HEK293 (cell line): ENCODE results near the gene TMEM127.
"Not testable (repeated sequence)": the region's sequence is repeated elsewhere in the genome, so short reads cannot be mapped to it uniquely, and the experiment has no call there.

Source experiments
- CTCF ChIA-PET: fragments of 350-600 bp; formaldehyde crosslinking; extraction: SDS; loops from one replicate; lab custom pipeline; 2021; ENCODE audit warnings: antibody characterized with exemption; lab: Yijun Ruan, JAX
- POLR2A ChIA-PET: fragments of 300-600 bp; formaldehyde crosslinking; extraction: SDS; loops from one replicate; lab custom pipeline; 2020; ENCODE audit warnings: antibody characterized with exemption, inconsistent platforms; lab: Yijun Ruan, JAX
- H3K27ac ChIP-seq: fragments of 200-500 bp; sonication (Bioruptor generic); 2 replicates; pipeline ENCODE4 v1.5.1; 2014; ENCODE audit warnings: low read depth, low read length, control low read depth, inconsistent platforms; ENCODE audit errors: extremely low read depth
- H3K36me3 ChIP-seq, 2 experiments: fragments of 200-500 bp in 1 of 2; sonication (Bioruptor generic) in 1 of 2; 1 replicate in 1 of 2; 2 replicates in 1 of 2; pipeline ENCODE4 v1.5.1; 2014 to 2017; ENCODE audit warnings: inconsistent platforms in 2 of 2, low read length in 2 of 2; ENCODE audit not compliant: control insufficient read depth in 2 of 2, insufficient read depth in 1 of 2
- H3K4me1 ChIP-seq: fragments of 200-500 bp; sonication (Bioruptor generic); 2 replicates; pipeline ENCODE4 v1.5.1; 2014; ENCODE audit warnings: mild to moderate bottlenecking, low read length, inconsistent platforms; ENCODE audit not compliant: control insufficient read depth, insufficient read depth
- H3K4me3 ChIP-seq: 2 replicates; pipeline ENCODE4 v1.5.1; 2011; ENCODE audit warnings: low read depth, mild to moderate bottlenecking, control low read depth, low read length, moderate library complexity
- H3K9me3 ChIP-seq: fragments of 200-500 bp; sonication (Bioruptor generic); 2 replicates; pipeline ENCODE4 v1.5.1; 2014; ENCODE audit warnings: low read depth, low read length, inconsistent platforms; ENCODE audit not compliant: control insufficient read depth, insufficient read depth
- KLF10 ChIP-seq: fragments of 450-650 bp; IDR thresholded peaks from 2 replicates; pipeline ENCODE4 v1.5.1; 2018; ENCODE audit warnings: missing biosample characterization, mild to moderate bottlenecking, missing genetic modification characterization
- PRDM4 ChIP-seq: fragments of 450-650 bp; formaldehyde crosslinking; IDR thresholded peaks from 2 replicates; pipeline ENCODE4 v1.5.1; 2017; ENCODE audit warnings: missing biosample characterization, missing genetic modification characterization
- PRDM6 ChIP-seq: fragments of 450-650 bp; formaldehyde crosslinking; IDR thresholded peaks from 2 replicates; pipeline ENCODE4 v1.5.1; 2017; ENCODE audit warnings: missing biosample characterization, missing genetic modification characterization
- YY2 ChIP-seq: fragments of 450-650 bp; formaldehyde crosslinking; IDR thresholded peaks from 2 replicates; pipeline ENCODE4 v1.5.1; 2016; ENCODE audit warnings: missing biosample characterization, missing genetic modification characterization
- ZBTB44 ChIP-seq: fragments of 450-650 bp; IDR thresholded peaks from 2 replicates; pipeline ENCODE4 v1.5.1; 2018; ENCODE audit warnings: missing biosample characterization, mild to moderate bottlenecking, missing genetic modification characterization
- ZBTB7A ChIP-seq: fragments of 450-650 bp; formaldehyde crosslinking; IDR thresholded peaks from 2 replicates; pipeline ENCODE4 v1.5.1; 2016; ENCODE audit warnings: low read depth, missing biosample characterization, missing genetic modification characterization
- ZNF121 ChIP-seq: fragments of 450-650 bp; formaldehyde crosslinking; IDR thresholded peaks from 2 replicates; pipeline ENCODE4 v1.5.1; 2016; ENCODE audit warnings: missing biosample characterization, missing genetic modification characterization
- ZNF140 ChIP-seq: fragments of 450-650 bp; formaldehyde crosslinking; IDR thresholded peaks from 2 replicates; pipeline ENCODE4 v1.5.1; 2016; ENCODE audit warnings: missing biosample characterization, missing genetic modification characterization
- ZNF18 ChIP-seq: fragments of 450-650 bp; formaldehyde crosslinking; IDR thresholded peaks from 2 replicates; pipeline ENCODE4 v1.5.1; 2016; ENCODE audit warnings: missing biosample characterization, missing genetic modification characterization
- ZNF19 ChIP-seq: fragments of 450-650 bp; formaldehyde crosslinking; IDR thresholded peaks from 2 replicates; pipeline ENCODE4; 2016; ENCODE audit warnings: missing biosample characterization, missing genetic modification characterization, low read depth
- ZNF24 ChIP-seq: fragments of 450-650 bp; formaldehyde crosslinking; IDR thresholded peaks from 2 replicates; pipeline ENCODE4 v1.5.1; 2016; ENCODE audit warnings: missing biosample characterization, missing genetic modification characterization
- ZNF274 ChIP-seq, 2 experiments: fragments of 200-500 bp in 1 of 2; fragments of 450-650 bp in 1 of 2; sonication (Bioruptor generic) in 1 of 2; formaldehyde crosslinking in 1 of 2; IDR thresholded peaks; 2 replicates each; pipeline versions ENCODE4 v1.5.1 to v1.6.1; 2014 to 2016; ENCODE audit warnings: borderline replicate concordance in 1 of 2, inconsistent platforms in 1 of 2, low read length in 1 of 2, missing biosample characterization in 1 of 2, missing genetic modification characterization in 1 of 2
- ZNF335 ChIP-seq: fragments of 450-650 bp; formaldehyde crosslinking; conservative IDR thresholded peaks from 2 replicates; pipeline ENCODE4 v1.5.1; 2016; ENCODE audit warnings: missing biosample characterization, missing genetic modification characterization
- ZNF350 ChIP-seq: fragments of 450-650 bp; formaldehyde crosslinking; IDR thresholded peaks from 2 replicates; pipeline ENCODE4 v1.5.0; 2017; ENCODE audit warnings: missing biosample characterization, mild to moderate bottlenecking, missing genetic modification characterization
- ZNF394 ChIP-seq: fragments of 450-650 bp; formaldehyde crosslinking; IDR thresholded peaks from 2 replicates; pipeline ENCODE4 v1.5.1; 2016; ENCODE audit warnings: missing biosample characterization, missing genetic modification characterization, mild to moderate bottlenecking, moderate library complexity, borderline replicate concordance
- ZXDB ChIP-seq: fragments of 450-650 bp; formaldehyde crosslinking; IDR thresholded peaks from 2 replicates; pipeline ENCODE4 v1.5.1; 2016; ENCODE audit warnings: missing biosample characterization, missing genetic modification characterization

Gene TMEM127

GRCh38 chr2:96258166-96259022, 7.4 kb downstream of the TMEM127 start:
- no peak for TF ChIP-seq ZBTB7A (tag by site-specific recombination)
- TF ChIP-seq ZNF140, result no peak
- no peak for TF ChIP-seq ZNF350 (tag by site-specific recombination)
- TF ChIP-seq ZNF274 (IDR thresholded peaks at IDR 0.05; ENCODE audit: low read length), result no peak
- TF ChIP-seq ZNF274 (tag by site-specific recombination; IDR thresholded peaks at IDR 0.05; ENCODE audit: borderline replicate concordance), result no peak
- no peak for TF ChIP-seq ZNF19 (tag by site-specific recombination)
- TF ChIP-seq ZXDB (tag by site-specific recombination), result no peak
- TF ChIP-seq ZNF394 (tag by site-specific recombination), result no peak
- TF ChIP-seq ZNF121 (tag by site-specific recombination), result no peak
- no peak for TF ChIP-seq ZNF335 (tag by site-specific recombination)
- no peak for TF ChIP-seq PRDM6 (tag by site-specific recombination)
- no peak for TF ChIP-seq YY2 (tag by site-specific recombination)
- no peak for TF ChIP-seq KLF10
- Histone ChIP-seq H3K36me3 (peaks cover 8 to 62% of the 10 kb centered on the region in 2 experiments; a peak in 2 of 3 replicates), H3K4me1 (peaks cover 14% of the 10 kb centered on the region), H3K4me3 (no peak overlapping the region), H3K9me3 (no peaks in the 10 kb centered on the region), H3K27ac (no peak overlapping the region)
- ChIA-PET CTCF (interaction anchor here (0.9 to 2.2 kb wide), 5 partner anchors 11 to 236 kb away, joined by 3 to 8 read pairs (median 4); no protein-coding TSS in a partner anchor), POLR2A (no interaction called here)

GRCh38 chr2:96257744-96258143, 8.1 kb downstream of the TMEM127 start:
- H3K4me3 ChIP-seq, H3K27ac ChIP-seq, POLR2A ChIA-PET, H3K9me3 ChIP-seq: not testable (repeated sequence)
- peaks cover 14% of the 10 kb centered on the region for H3K4me1 ChIP-seq
- H3K36me3 ChIP-seq, result peaks cover 9 to 67% of the 10 kb centered on the region in 2 experiments; a peak in 2 of 3 replicates
- CTCF ChIA-PET, result interaction anchor here (0.9 kb wide), 1 partner anchor 235 kb away, joined by 3 read pairs; no protein-coding TSS in a partner anchor

- Histone ChIP-seq H3K4me3 (no peak overlapping the region), H3K9me3 (no peaks in the 10 kb centered on the region), H3K36me3 (peaks cover 9 to 71% of the 10 kb centered on the region in 2 experiments; a peak in 2 of 3 replicates), H3K27ac (no peak overlapping the region), H3K4me1 (peaks cover 14% of the 10 kb centered on the region)
- CTCF ChIA-PET, result interaction anchor here (0.6 kb wide), 1 partner anchor 107 kb away, joined by 4 read pairs; no protein-coding TSS in a partner anchor
- no peak for TF ChIP-seq ZNF18 (tag by site-specific recombination)
- TF ChIP-seq ZBTB44 (tag by site-specific recombination), result no peak
- no peak for TF ChIP-seq PRDM4 (tag by site-specific recombination)
- TF ChIP-seq ZNF24 (tag by site-specific recombination), result no peak
- POLR2A ChIA-PET, result interaction anchor here (0.6 to 1.1 kb wide), 2 partner anchors 20 to 232 kb away, joined by 4 read pairs; no protein-coding TSS in a partner anchor
Observed at GRCh38 chr2:96256611-96257113, 9.1 kb downstream of the TMEM127 start.
